ENCODE measurements around the gene ZSWIM6.

Gene ZSWIM6

GRCh38 chr5:61293071-61293470, 39.0 kb upstream of the ZSWIM6 start:
- H3K27me3 ChIP-seq (ENCODE audit: insufficient read depth, low read length), result no peaks in the 10 kb centered on the region
- no peaks in the 10 kb centered on the region for H3K79me2 ChIP-seq (ENCODE audit: insufficient read depth, low read length)
- H3K9me3 ChIP-seq (ENCODE audit: low read length), result no peaks in the 10 kb centered on the region
- H3F3A ChIP-seq (ENCODE audit: insufficient read depth, low read length), result no peaks in the 10 kb centered on the region
- H3K27ac ChIP-seq (ENCODE audit: low read depth, low read length, poor library complexity, severe bottlenecking), result no peak overlapping the region
- H3K9ac ChIP-seq (ENCODE audit: low read length), result no peak overlapping the region
- no peak overlapping the region for H3K4me3 ChIP-seq (ENCODE audit: low read depth, low read length, poor library complexity, severe bottlenecking)
- H3K4me2 ChIP-seq (ENCODE audit: low read length), result no peak overlapping the region
- no peak overlapping the region for H2AFZ ChIP-seq (ENCODE audit: low read length)
- no peaks in the 10 kb centered on the region for H3K36me3 ChIP-seq (ENCODE audit: insufficient read depth, low read length)
- TF ChIP-seq EZH2 (IDR thresholded peaks at IDR 0.05; ENCODE audit: borderline replicate concordance, low read length) (no peak), CTCF (IDR thresholded peaks at IDR 0.05; ENCODE audit: low read length) (no peak)
- H3K4me1 ChIP-seq (ENCODE audit: insufficient read depth, low read length, severe bottlenecking), result no peaks in the 10 kb centered on the region
- H3K9me2 ChIP-seq (ENCODE audit: low read depth, low read length), result no peaks in the 10 kb centered on the region
- H4K20me1 ChIP-seq (ENCODE audit: insufficient read depth, low read length), result no peaks in the 10 kb centered on the region

- Histone ChIP-seq H3K4me2 (ENCODE audit: low read length) (no peak overlapping the region), H3K9me3 (ENCODE audit: low read length) (no peaks in the 10 kb centered on the region), H3K9ac (ENCODE audit: low read length) (no peak overlapping the region), H3F3A (ENCODE audit: insufficient read depth, low read length) (no peaks in the 10 kb centered on the region), H3K79me2 (ENCODE audit: insufficient read depth, low read length) (no peaks in the 10 kb centered on the region), H4K20me1 (ENCODE audit: insufficient read depth, low read length) (no peaks in the 10 kb centered on the region), H3K36me3 (ENCODE audit: insufficient read depth, low read length) (no peaks in the 10 kb centered on the region), H3K9me2 (ENCODE audit: low read depth, low read length) (no peaks in the 10 kb centered on the region), H3K27ac (ENCODE audit: low read depth, low read length, poor library complexity, severe bottlenecking) (no peak overlapping the region), H3K27me3 (ENCODE audit: insufficient read depth, low read length) (no peaks in the 10 kb centered on the region), H2AFZ (ENCODE audit: low read length) (no peak overlapping the region), H3K4me1 (ENCODE audit: insufficient read depth, low read length, severe bottlenecking) (no peaks in the 10 kb centered on the region), H3K4me3 (ENCODE audit: low read depth, low read length, poor library complexity, severe bottlenecking) (no peak overlapping the region)
- no peak for TF ChIP-seq CTCF (IDR thresholded peaks at IDR 0.05; ENCODE audit: low read length)
- no peak for TF ChIP-seq EZH2 (IDR thresholded peaks at IDR 0.05; ENCODE audit: borderline replicate concordance, low read length)
Measured at GRCh38 chr5:61293873-61294272, 38.2 kb upstream of the ZSWIM6 start.

GRCh38 chr5:61295365-61295764, 36.7 kb upstream of the ZSWIM6 start:
- H3K4me3 ChIP-seq (ENCODE audit: low read depth, low read length, poor library complexity, severe bottlenecking), result no peak overlapping the region
- no peaks in the 10 kb centered on the region for H3F3A ChIP-seq (ENCODE audit: insufficient read depth, low read length)
- H3K9ac ChIP-seq (ENCODE audit: low read length), result no peak overlapping the region
- no peaks in the 10 kb centered on the region for H4K20me1 ChIP-seq (ENCODE audit: insufficient read depth, low read length)
- no peaks in the 10 kb centered on the region for H3K27me3 ChIP-seq (ENCODE audit: insufficient read depth, low read length)
- no peak overlapping the region for H2AFZ ChIP-seq (ENCODE audit: low read length)
- H3K79me2 ChIP-seq (ENCODE audit: insufficient read depth, low read length), result no peaks in the 10 kb centered on the region
- no peak overlapping the region for H3K27ac ChIP-seq (ENCODE audit: low read depth, low read length, poor library complexity, severe bottlenecking)
- no peaks in the 10 kb centered on the region for H3K9me2 ChIP-seq (ENCODE audit: low read depth, low read length)
- TF ChIP-seq CTCF (IDR thresholded peaks at IDR 0.05; ENCODE audit: low read length) (no peak), EZH2 (IDR thresholded peaks at IDR 0.05; ENCODE audit: borderline replicate concordance, low read length) (no peak)
- no peaks in the 10 kb centered on the region for H3K9me3 ChIP-seq (ENCODE audit: low read length)
- H3K4me1 ChIP-seq (ENCODE audit: insufficient read depth, low read length, severe bottlenecking), result no peaks in the 10 kb centered on the region
- H3K4me2 ChIP-seq (ENCODE audit: low read length), result no peak overlapping the region
- no peaks in the 10 kb centered on the region for H3K36me3 ChIP-seq (ENCODE audit: insufficient read depth, low read length)
